Islet of Langerhans (tissue), 1 donor: ENCODE data around the gene RNF227.

Experiments used
- FAIRE-seq: peaks from one replicate; lab custom pipeline; 2011; peaks lifted over from hg19 to GRCh38; lab: Jason Lieb, UNC

RNF227 gene

GRCh38 chr17:7929158-7930023 is 13.3 kb upstream of the RNF227 start, which contains the start of gene KCNAB3:
TSS of gene KCNAB3 (minus strand) at chr17:7929856. CDS start at chr17:7929435, 421 bp downstream.
- no peak for FAIRE-seq

- no peak for FAIRE-seq
Measured at GRCh38 chr17:7927596-7927995, 11.5 kb upstream of the RNF227 start.

GRCh38 chr17:7922845-7923628 is 6.9 kb upstream of the RNF227 start:
- FAIRE-seq = no peak

GRCh38 chr17:7922269-7922844 is 6.3 kb upstream of the RNF227 start:
- no peak for FAIRE-seq

- no peak for FAIRE-seq
Measured at GRCh38 chr17:7916808-7917207, 719 bp upstream of the RNF227 start.

- FAIRE-seq = no peak
Measured at GRCh38 chr17:7916385-7916682, 245 bp upstream of the RNF227 start.

GRCh38 chr17:7915179-7915610 is 894 bp downstream of the RNF227 start:
- no peak for FAIRE-seq

GRCh38 chr17:7912927-7913524 is 3.1 kb downstream of the RNF227 start:
- peak; percentile 79 for FAIRE-seq

- FAIRE-seq = no peak
Measured at GRCh38 chr17:7911116-7911515, 5.0 kb downstream of the RNF227 start.

GRCh38 chr17:7910711-7911110 is 5.4 kb downstream of the RNF227 start:
- no peak for FAIRE-seq

- FAIRE-seq = no peak
Measured at GRCh38 chr17:7910281-7910680, 5.8 kb downstream of the RNF227 start.

- no peak for FAIRE-seq
Measured at GRCh38 chr17:7909089-7909488, 7.0 kb downstream of the RNF227 start.

- FAIRE-seq = no peak
Measured at GRCh38 chr17:7903154-7904103, 12.7 kb downstream of the RNF227 start.

- FAIRE-seq = peak; percentile 83
Measured at GRCh38 chr17:7897773-7898172, 18.3 kb downstream of the RNF227 start.

- FAIRE-seq = no peak
Measured at GRCh38 chr17:7897090-7897489, 19.0 kb downstream of the RNF227 start.

- no peak for FAIRE-seq
Measured at GRCh38 chr17:7894866-7895265, 21.2 kb downstream of the RNF227 start.

- no peak for FAIRE-seq
Measured at GRCh38 chr17:7894226-7894625, 21.9 kb downstream of the RNF227 start.

GRCh38 chr17:7893187-7893880 is 22.8 kb downstream of the RNF227 start:
- no peak for FAIRE-seq

- peak; percentile 87 for FAIRE-seq
Measured at GRCh38 chr17:7889166-7889955, 26.7 kb downstream of the RNF227 start.
